Superior temporal gyrus (tissue), 1 donor: ENCODE results near the gene NXPH4.

Experiments
- DNase-seq: peaks from one replicate; pipeline ENCODE4 v3.0.0-alpha.2; 2016; ENCODE audit errors: extremely low spot score

NXPH4 gene

DNA sequence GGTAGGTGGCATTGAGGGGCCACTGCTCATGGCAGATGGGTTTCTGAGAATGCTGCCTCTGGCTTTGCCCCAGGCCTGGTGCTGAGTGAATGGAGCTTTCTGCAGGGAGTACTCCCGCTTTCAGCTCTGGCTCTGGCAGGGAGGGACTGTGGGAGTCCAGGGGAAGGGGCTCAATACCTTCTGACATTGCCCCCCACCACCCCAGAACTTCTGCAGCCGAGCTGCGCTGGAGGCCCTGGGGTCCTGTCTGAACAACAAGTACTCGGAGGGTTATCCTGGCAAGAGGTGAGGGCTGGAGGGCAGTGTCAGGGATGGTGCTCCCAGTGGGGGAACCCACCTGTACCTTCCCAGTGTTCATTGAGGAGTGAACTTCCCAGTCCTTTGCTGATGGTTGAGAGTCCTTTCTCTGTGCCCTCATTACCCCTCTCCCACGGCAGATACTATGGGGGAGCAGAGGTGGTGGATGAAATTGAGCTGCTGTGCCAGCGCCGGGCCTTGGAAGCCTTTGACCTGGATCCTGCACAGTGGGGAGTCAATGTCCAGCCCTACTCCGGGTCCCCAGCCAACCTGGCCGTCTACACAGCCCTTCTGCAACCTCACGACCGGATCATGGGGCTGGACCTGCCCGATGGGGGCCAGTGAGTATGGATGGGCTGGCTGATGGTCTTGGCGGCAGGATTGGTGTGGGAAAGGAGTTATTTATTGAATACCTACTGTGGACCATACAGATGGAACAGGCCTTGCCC, 14.9 kb downstream of the NXPH4 start:
- no peak for DNase-seq

DNA sequence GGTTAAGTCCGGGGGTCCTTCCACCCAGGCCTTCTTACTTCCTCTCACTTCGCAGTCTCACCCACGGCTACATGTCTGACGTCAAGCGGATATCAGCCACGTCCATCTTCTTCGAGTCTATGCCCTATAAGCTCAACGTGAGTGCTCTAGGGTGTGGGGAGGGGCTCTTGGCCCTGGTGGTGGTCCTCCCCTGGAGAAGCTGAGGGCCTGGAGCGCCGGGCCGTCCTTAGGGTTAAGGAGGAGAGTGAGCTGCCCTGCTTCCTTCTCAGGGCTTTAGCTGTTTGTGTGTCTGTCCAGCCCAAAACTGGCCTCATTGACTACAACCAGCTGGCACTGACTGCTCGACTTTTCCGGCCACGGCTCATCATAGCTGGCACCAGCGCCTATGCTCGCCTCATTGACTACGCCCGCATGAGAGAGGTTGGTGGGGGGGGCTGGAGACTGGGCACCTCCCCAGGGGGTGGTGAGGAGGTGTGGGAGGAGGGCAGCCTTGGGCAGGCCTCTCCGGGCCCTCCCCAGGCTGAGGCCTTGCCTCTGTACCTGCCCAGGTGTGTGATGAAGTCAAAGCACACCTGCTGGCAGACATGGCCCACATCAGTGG, 15.7 kb downstream of the NXPH4 start:
- DNase-seq, result no peak

DNA sequence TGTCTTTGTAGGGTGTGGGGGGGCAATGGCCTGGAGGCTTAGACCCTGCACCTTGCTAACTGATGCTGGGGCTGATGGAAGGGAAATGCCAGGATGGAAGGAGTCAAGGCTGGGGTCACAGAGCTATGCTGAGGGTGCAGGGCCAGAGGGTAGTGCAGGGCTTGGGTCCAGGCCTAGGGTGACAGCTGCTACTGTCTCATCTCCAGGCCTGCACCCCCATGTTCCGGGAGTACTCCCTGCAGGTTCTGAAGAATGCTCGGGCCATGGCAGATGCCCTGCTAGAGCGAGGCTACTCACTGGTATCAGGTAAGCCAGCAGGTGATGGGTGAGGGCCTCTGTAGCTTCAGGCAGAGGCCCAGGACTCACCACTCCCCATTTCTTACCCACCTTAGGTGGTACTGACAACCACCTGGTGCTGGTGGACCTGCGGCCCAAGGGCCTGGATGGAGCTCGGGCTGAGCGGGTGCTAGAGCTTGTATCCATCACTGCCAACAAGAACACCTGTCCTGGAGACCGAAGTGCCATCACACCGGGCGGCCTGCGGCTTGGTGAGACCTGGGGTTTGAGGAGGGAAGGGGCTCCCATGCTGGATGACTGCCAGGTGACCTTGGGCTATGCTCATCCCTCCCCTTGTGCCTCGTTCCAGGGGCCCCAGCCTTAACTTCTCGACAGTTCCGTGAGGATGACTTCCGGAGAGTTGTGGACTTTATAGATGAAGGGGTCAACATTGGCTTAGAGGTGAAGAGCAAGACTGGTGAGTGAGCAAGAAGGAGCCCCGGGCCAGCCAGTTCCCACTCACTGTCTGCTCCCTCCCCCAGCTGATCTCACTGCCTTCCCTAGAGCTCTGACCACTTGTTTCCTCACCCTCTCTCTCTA, 17.0 kb downstream of the NXPH4 start:
- DNase-seq, result no peak

DNA sequence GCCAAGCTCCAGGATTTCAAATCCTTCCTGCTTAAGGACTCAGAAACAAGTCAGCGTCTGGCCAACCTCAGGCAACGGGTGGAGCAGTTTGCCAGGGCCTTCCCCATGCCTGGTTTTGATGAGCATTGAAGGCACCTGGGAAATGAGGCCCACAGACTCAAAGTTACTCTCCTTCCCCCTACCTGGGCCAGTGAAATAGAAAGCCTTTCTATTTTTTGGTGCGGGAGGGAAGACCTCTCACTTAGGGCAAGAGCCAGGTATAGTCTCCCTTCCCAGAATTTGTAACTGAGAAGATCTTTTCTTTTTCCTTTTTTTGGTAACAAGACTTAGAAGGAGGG, 17.6 kb downstream of the NXPH4 start:
- DNase-seq, result no peak

DNA sequence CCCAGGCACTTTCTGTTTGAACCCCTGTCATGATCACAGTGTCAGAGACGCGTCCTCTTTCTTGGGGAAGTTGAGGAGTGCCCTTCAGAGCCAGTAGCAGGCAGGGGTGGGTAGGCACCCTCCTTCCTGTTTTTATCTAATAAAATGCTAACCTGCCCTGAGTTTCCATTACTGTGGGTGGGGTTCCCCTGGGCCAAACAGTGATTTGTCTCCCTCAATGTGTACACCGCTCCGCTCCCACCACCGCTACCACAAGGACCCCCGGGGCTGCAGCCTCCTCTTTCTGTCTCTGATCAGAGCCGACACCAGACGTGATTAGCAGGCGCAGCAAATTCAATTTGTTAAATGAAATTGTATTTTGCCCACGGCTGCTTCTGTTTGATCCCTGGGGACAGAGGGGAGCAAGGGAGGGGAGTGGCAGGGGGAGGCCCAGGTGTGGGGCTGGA, 18.0 kb downstream of the NXPH4 start:
- DNase-seq, result no peak

DNA sequence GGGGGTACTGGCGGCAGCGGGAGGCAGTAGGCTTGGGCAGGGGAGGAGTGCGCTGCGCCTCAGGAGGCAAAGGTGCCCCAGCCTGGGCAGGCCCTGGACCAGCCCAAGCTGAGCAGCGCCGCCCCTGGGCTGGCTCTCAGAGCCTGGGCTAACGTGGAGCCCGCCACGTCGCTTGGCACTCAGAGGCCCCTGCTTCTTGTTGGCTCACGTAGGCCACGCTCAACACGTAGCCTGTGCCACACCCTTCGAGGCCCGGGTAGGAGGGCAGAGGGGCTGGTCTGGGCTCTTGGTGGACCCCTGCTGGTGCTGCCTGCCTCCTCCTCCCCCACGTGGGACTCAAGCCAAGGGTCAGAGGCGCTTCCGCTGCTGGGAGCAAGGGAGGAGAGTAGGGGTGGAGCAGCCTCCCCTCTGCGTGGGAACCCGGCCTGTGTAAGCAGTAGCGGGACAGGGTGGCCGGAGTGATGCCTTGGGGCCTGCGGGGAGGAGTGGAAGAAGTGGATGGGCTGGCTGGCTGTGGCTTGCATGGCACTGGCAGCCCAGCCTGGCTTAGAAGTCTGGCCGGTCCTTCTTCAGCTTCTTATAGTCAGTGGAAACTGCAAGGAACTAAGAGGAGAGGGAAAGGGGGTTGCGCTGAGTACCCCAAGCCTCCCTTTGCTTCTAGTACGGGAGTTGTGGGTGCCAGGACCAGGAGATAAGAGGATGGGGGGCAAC, 18.6 kb downstream of the NXPH4 start:
- DNase-seq, result no peak

DNA sequence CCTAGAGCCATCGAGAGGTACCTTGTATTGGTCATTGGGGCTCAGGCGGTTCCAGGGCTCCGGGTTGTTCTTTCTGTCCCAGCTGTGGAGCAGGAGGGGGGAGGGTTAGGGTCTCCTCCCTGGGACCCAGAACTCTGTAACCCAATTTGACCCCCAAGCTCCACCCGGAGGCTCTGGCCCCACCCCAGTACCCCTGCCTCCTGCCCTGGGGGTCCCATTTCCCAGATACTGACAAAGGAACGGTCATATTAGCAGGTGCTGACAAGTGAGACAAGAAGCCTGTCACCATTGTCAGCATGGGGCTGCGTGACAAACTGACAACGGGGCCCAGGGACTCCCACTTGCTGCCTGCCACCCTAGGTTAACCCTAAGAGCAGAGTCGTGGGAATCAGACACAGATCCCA, 19.1 kb downstream of the NXPH4 start:
- DNase-seq, result no peak

DNA sequence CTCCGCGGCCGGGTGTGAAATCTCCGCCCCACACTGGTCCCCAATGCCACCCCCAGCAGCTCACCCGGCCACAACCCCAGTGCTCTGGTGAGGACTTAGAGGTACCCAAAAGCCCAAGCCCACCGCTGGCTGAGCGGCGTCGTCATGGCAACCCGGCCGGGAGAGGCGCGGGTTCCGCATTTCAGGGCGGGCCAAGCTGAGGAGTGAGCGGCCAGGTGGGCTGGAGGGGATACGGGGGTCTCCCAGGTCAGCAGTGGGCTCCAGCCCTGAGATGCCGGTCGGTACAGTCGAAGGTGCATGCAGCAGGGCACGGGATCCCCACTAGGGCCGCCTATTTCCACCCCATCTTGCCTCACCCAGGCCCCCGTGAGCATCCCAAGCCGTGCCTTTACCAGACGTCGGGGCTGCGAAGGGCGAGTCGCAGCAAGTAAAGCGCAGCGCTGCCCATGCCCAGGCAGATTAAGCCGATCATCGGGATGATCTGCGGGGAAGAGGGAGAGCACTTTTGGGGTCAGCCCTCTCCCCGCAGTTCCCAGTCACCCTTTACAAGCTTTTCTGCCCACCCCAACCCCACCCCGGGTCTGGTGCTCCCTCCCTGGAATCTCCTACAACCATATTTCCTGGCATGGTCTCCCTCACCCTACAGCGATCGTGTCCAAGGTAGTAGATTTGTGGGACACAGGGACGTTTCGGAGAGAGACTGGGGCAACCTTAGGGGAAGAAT, 19.8 kb downstream of the NXPH4 start:
- DNase-seq, result no peak

DNA sequence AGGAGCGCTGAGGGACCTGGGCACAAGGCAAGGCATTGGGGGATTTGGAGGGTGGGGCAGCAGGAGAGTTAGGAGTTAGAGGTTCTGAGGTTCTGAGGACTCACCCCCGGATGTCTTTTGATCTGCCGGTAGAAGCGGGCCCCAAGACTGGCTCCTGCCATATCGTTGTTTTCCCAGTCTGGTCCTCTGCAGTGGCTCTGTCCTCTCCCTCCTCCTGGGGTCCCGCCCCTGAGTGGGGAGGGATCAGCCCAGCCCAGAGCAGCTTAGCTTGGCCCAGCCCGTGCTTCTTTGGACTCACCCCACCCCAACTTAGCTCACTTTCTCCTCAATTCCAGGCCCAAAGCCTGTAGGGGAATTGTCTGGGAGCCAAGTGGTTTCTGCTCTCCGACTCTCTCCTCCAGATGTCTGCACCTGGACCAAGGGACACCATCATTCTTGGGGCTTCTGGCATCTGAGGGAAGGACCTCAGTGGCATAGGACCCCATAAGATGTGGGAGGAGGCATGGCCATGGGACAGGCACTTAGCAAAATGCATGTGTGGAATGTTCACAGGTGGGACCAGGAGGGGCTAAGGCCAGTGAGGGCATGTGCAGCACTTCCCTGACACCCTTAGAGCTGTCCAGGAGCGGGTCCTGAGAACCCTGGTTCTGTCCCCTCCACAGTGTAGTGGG, 20.5 kb downstream of the NXPH4 start:
- DNase-seq, result no peak

DNA sequence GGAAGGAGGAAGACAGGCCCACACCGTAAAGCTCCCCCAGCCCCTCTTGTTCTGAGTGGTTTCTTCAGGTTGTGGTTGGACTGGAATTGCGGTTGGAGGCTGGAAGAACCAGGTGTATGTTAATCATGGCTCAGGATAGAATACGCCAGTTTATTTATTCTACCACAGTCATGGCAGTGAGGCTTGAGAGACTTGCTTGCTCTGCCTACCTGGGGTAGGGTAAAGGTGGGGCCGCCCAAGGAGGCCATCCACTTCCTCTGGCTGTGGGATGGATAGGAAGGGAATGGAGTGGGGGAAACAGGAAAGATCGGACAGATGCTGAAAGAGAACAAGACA, 21.0 kb downstream of the NXPH4 start:
- no peak for DNase-seq

DNA sequence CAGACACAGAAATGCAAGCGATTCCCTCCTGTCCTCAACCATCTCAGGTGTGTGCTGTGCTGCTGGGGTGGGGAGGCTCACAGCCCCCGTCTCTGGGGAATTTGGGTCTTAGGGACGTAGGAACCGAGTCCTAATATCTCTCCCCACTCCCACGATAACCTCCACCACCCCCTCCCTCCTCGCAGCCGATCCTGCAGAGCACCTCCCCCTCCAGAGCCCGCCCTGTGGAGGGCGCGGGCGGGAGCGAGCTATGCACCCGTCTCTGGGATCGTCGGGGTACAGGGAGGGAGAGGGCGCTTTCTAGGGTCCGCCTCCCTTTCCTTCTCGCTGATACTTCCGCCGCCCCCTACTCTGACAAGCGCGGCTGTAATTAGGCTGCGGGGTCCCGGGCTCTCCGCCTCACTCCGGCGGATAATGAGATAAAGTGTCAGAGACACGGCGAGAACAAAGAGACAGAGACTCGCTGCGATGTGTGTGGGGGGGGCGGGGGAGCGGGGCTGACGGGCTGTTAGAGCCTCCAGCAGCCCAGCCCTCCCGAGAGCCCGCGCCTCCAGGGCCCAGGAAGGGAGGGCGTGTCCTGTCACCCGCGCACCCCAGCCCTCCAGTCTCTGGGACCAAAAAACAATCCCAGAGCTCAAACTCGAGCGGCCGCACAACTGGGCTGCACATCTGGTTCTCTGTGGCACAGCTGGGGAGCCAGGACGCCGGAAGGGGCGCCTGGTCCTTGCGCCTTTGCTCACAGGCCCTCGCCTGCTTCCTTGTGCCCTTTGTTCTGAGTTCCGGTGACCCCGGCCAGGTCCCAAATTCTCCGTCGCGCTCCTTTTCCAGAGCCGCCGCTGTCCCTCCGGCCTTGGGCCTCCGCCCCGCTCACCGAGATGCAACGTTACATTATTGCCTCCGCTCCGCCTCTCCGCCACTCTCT, 21.6 kb downstream of the NXPH4 start:
- DNase-seq, result no peak

DNA sequence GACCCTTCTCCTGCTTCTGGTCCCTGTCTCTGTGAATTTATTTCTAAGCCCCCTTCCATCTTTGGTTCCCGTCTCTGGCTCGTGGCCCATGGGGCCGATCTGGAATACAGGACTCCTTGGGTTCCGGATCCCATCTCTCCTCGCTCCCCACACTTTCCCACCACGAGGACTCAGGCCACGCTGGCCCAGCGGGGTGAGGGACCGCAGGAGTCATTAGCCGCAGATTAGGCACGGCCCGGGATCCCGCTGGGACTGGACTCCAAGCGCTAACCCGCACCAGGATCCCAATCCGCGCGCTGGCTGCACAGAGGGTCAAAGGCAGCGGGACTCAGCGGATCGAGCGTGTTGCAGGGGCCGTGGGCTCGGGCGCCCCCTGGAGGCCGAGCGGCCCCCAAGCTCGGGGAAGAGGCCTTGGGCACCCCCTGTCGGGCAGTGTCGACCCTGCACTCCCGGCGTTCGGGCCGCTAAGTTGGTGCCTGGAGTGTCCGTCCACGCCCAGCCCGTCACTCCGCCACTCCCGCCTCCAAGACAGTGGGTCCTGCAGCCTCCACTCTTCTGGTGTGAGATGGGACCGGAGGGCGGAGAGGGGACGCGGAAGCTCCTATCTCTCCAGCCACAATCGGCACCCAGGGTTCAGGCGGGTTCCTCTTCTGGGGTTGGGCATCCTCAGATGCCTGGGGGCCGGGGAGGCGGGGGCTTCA, 22.4 kb downstream of the NXPH4 start:
- DNase-seq, result peak; percentile 92

DNA sequence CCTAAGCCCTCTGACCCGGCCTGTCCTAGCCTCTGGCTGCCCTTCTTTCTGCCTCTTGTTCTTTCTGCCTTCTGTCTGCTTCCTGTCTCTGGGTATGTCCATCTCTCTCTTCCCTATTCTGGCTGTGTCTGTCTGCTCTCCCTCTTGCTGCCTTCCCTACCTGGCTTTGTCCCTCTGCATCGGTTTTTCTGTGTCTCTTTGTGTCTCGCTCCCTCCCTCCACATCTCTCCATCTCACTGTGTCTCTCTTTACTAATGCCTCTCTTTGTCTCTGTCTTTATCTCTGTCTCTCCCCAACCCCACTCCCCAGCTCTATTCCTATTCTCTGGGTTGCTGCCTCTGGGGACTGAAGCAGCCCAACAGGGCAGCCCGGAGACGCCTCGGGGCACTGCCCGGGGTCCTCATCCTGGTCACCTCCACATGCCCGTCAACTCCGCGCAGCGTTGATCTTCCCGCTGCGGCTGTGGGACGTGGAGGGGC, 23.0 kb downstream of the NXPH4 start:
- DNase-seq, result no peak

DNA sequence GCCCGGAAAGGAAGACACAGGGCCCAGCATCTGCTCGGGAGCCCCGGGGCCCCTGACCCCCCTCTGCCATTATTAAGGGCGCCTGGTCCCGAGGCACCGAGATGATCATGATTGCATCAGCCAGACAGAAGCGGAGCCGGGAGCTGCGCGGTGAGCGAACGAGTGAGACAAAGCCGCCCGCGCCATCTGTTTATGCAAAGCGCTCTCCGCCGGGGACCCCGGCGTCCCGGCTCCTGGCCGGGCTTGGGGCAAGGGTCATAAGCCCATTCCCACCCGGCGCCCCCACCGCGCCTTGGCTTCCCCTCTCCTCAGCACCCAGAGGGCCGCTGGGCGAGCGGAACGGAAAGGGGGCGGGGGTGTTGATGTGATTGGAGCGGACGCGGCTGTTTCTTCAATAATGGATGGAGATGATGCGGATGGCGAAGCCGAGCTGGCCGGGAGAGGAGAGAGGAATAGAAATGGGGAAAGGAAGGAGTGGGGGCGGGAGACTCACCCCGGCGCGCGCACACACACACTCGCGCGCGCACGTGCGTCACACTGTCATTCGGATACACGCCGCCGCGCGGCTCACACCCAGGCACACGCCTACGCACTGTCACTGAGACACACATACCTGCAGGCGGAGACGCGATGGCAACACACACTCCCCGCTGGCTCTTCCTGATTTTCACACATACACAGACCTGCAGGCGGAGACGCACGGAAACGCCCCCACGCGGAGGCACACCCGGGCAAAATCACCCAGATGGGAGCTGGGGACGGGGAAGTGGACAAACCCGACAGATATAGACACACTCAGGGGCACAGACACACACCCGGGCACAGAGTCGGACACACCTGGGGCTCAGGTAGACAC, 23.7 kb downstream of the NXPH4 start:
- peak; percentile 69 for DNase-seq

DNA sequence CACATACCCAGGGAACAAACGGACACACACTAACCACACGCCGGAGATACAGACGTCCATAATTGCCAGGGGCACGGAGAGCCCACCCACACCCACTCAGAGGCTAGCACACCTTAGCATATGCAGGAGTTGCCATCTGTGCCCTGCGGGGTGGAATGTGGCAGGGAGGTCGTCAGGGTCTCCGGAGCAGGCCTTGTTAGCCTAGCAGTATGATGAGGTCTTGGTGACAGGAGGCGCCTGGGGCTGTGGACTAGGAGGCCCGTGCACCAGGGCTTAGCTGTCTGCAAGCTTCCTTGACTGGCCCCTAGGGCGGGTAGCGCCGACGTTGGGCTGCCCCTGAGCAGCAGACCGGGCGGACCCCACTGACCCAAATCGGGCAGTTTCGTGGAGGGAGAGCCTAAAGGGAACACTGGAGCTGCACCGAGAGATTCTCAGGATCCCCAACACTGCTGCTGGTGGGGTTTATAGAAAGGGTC, 24.4 kb downstream of the NXPH4 start:
- DNase-seq, result no peak

DNA sequence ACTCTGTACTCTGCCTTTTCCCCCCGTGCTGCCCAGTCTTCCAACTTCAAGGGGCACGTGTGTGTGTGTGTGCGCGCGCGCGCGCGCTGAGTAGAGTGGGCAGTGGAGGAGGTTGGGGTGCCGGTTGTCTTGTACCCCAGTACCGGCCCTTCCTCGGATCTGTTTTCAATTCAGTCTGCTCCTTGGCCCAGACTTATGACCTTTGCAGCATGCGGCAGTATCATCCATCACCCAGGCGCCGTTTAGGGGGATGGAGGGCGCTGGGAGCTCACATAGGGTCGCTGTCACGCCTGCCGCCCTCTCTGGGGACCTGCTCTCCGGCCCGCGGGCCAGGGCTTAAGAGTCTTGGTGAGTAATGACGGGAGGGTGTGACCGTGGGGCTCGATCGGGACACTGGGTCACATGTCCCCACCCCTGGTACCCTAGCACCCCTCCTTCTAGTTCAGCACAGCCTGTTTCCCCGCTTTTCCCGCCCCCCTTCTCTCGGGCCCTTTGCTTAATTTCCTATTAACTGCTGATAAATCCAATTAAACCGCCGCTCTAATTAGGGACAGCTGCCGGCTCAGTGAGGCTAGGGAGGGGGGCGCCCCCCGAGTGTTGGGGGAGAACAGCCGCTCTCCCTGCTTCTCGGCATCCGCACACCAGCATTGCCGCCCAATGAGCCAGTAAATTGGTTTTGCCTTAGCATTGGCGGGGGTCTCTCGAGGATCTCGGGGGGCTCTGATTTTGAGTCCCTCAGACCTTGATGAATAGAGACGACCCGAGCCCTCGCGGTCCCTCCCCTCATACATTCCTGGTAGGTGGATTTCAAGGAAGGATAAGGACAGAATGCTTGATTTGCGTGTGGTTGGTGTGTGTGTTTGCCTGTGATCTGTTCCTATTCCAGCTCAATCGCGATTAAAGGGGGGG, 25.1 kb downstream of the NXPH4 start:
- DNase-seq, result no peak

DNA sequence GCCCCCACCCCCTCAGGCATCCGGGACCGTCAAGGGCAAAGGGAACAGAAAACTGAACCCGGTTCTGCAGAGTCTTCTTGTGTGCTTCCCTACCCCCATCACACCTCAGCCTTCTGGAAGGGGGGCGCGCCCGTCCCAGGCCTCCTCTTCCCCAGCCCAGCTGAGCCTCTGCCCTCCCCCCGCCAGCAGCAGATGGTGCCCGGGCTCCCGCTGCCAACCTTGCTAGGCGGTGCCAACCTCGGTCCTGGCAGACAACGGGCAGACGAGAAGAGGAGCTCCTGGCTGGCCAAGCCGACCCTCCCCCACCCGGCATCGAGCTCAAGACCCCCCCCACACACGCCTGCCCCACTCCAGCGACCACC, 25.7 kb downstream of the NXPH4 start:
- DNase-seq, result no peak
